NCI-H2081 treated with DMSO at 0.1 percent for 48 hours (cell line): ENCODE data around the gene CFDP1.
A peak's percentile ranks its signal among the peaks of the same experiment; 100 is the strongest.
"Not testable (repeated sequence)": the region's sequence is repeated elsewhere in the genome, so short reads cannot be mapped to it uniquely, and the experiment has no call there.

ENCODE experiments used
- DNase-seq: peaks from one replicate; lab custom pipeline; 2025; lab: John Stamatoyannopoulos, UW

The CFDP1 gene

DNA sequence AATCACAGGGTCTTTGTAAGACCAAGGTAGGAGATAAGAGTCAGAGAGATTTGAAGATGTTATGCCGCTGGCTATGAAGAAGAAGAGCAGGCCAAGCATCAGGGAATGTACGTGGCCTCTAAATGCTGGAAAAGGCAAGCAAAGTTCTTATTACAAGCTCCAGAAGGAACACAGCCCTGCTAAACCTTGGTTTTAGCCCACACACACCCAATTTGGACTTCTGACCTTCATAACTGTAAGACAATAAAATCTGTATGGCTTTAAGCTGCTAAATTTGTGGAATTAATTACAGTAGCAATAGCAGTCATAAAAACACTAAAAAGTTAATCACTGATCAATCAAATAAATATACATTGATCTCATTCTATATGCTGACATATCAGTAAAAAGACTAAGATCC is 25.1 kb upstream of the CFDP1 start:
- DNase-seq = no peak

GRCh38 chr16:75458029-75458428 is 24.7 kb upstream of the CFDP1 start:
- no peak for DNase-seq

GRCh38 chr16:75457485-75458021 is 24.2 kb upstream of the CFDP1 start:
- no peak for DNase-seq

DNA sequence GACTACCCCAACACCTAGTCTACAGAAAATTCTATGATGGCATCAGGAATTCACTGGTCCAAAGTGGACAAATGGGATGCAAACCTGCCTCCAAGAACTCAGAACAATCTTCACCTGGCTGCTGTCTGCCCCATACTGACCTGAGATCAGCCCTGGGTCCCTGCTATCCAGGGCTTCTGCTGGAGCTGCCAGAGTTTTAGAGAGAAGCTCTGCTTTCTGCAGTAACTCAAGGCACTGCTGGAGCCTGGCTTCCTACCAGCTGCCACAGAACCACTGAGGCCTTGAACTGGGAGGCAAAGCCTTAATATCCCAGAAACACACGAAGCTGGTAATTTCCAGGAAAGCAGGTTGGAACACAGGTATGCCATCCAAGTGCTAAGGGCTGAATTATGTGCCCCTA is 23.7 kb upstream of the CFDP1 start:
- no peak for DNase-seq

DNA sequence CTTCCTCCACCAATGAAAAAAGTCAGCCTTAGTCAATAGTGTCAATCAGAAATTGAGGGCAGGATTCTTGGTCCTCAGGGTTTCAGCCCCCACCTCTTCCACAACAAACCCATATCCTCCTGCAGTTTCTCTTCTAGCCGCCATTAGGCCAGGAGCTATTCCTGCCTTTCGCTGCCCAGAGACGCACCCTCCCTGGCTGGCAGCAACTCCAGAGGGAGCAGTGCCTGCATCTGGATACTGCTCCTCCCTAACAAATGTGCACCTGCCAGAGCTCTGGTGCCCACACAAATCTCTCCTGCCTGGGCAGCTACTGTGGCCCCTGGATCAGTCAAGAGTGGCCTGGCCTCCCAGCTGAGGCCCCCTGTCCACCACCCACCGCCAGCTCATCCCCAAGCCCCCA is 23.2 kb upstream of the CFDP1 start:
- DNase-seq = not testable (repeated sequence)

DNA sequence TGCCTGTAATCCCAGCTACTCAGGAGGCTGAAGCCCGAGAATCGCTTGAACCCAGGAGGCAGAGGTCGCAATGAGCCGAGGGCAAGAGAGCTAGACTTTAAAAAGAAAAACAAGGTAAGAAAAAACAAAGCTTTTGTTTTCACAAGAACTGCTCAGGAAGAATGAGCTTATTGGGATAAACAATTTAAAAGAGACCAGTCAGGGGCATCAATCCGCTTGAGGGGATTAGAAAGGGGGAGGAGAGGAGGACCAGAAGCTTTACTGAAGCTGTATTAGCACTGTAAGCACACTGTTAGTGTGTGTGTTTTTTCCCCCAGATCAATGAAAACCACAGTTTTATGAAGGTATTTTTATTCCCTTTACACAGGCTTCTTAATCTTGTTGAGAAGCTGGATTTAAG is 22.4 kb upstream of the CFDP1 start:
- DNase-seq = no peak

DNA sequence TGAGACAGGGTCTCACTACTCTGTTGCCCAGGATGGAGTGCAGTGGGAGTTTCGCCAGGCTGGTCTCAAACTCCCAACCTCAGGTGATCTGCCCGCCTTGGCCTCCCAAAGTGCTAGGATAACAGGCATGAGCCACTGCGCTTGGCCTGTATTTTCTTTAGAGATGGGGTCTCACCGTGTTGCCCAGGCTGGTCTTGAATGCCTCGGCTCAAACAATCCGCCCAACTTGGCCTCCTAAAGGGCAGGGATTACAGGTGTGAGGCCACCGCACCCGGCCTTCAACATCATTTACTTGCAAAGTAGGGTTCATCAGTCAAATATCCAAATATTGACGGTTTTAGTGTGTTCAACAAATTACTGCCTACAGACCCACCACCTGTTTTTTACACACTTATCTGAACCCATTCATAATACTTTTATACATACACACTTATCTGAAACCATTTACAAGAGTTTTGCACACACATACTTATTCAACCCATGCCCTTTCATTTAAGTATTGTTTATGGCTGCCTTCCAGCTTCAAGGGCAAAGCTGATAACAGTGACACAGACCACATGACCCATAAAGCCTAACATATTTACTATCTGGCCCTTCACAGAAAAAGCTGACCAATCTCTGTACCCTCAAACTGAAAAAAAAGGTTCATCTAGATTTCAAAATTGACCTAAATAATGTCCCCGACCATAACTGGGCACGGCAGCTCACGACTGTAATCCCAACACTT is 19.3 kb upstream of the CFDP1 start:
- no peak for DNase-seq

DNA sequence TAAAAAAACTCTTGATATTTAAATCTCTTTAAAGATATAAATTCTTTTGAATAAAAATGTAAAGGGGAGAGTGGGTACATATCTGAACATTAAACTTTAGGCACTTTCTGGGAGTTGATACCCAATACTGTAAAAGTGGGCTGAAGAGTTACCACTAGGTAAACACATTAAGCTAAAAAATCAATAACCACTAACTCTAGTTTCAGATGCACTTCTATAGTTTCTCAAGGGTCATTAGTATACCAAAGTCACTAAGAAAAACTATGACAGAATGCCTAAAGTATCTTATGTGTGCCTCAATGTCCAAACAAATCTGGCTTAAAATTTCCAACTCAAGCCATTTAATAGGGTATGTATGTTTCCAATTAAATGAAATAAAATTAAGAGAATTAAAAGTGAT is 13.1 kb upstream of the CFDP1 start:
- no peak for DNase-seq

DNA sequence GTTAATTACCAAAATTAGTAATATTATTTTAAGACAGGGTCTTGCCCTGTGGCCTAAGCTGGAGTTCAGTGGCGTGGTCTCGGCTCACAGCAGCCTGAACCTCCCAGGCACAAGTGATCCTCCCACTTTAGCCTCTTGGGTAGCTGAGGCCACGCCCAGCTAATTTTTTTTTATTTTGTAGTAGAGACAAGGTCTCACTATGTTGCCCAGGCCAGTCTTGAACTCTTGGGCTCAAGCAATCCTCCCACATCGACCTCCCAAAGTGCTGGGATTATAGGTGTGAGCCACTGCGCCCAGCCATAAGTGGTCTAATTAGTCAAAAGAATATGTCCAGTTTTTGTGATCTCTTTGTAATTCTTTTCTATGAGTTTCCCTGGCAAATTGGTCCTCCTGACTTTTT is 12.0 kb upstream of the CFDP1 start:
- DNase-seq = no peak

GRCh38 chr16:75443298-75443697 is 10.0 kb upstream of the CFDP1 start:
- DNase-seq = no peak

DNA sequence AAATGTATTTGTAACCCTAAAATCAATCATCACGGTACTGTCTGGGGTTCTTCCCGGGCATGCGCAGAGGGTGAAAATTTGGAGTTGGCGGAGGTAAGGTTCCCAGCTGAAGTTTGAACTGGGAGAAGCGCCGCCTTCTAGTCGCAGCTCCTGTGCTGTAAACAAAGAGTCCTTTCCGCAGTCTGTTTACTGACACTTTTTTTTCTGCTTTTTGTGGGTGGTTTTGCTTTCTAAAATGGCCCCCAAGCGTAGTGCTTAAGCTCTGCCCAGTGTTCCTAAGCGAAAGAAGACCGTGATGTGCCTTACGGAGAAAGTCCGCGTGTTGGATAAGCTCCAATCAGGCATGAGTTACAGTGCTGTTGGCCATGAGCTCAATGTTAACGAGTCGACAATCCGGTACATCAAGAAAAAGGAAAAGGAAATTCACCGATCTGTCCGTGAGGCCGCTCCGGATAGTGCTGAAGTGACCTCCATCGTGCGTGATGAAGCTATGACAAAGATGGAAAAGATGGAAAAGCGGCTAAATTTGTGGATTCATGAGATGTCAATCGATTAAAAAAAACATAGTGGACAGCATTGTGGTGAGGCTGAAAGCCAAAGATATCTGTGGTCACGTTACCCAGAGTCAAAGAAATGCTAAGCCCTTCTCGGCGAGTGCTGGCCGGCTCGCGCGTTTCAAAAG is 570 bp upstream of the CFDP1 start:
- DNase-seq = peak; percentile 5

GRCh38 chr16:75429621-75430403 is 3.5 kb downstream of the CFDP1 start:
- DNase-seq = no peak

DNA sequence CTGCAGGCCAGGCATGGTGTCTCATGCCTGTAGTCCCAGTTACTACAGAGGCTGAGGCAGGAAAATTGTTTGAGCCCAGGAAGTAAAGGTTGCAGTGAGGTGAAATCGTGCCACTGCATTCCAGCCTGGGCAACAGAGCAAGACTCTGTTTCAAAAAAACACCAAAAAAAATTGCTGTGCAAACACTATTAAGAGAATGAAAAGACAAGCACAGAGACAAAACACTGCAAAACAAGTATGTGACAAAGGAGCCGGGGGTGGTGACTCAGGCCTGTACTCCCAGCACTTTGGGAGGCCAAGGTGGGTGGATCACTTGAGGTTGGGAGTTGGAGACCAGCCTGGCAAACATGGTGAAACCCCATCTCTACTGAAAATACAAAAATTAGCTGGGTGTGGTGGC is 6.8 kb downstream of the CFDP1 start:
- DNase-seq = not testable (repeated sequence)

DNA sequence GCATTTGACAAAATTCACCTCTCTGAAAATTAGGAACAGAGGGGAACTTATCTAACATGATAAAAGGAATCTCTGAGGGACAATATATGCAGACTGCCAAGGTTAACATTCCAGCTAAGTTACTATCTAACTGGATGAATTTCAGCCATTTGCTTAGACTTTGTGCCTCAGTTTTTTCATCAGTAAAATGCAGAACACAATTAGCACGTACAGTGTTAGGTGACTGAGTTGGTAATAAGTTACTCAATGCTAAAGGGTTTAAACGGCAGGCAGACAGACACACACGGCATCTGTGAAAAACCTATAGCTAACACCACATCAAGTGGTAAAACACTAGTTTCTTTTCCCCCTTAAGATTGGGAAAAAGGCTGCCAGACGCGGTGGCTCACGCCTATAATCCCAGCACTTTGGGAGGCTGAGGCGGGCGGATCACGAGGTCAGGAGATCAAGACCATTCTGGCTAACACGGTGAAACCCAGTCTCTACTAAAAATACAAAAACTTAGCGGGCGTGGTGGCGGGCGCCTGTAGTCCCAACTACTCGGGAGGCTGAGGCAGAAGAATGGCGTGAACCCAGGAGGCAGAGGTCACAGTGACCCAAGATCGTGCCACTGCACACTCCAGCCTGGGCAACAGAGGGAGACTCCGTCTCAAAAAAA is 9.1 kb downstream of the CFDP1 start:
- not testable (repeated sequence) for DNase-seq

GRCh38 chr16:75423723-75424104 is 9.6 kb downstream of the CFDP1 start:
- no peak for DNase-seq

GRCh38 chr16:75421820-75422126 is 11.5 kb downstream of the CFDP1 start:
- no peak for DNase-seq

DNA sequence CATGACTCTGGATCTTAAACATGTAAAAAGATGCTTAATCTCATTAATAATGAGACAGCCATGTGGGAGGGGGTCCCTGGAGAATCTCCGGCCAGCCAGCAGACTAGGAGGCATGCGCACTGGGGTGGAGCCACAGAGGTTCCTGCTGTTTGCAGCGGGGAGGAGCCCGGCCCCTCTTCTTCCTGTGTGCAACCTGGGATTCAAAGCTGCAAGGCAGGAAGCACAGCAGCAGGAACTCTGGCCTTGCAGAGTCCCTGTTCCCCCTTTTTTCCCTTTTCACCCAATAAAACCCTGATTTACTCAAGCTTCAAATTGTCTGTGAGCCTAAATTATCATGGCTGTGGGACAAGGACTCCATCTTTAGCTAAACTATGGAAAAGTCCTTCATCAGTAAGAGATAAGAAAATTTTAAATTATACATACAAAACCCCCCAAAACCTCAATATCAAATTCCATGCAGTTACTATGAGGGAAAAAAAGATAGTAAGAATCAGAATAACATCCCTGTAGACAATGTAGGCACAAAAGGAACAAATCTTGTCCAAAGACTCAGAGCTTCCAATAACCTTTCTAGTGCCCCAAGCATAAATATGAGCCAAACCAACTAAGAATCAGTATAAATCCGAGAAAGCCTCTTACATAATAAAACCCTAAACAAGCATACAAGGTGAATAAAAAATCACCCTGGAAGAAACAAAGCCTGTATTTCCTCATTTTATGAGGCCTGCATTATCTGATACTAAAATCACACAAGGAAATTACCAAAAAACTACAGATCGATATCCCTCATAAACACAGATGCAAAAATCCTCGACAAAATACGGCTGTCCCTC is 12.1 kb downstream of the CFDP1 start:
- no peak for DNase-seq

DNA sequence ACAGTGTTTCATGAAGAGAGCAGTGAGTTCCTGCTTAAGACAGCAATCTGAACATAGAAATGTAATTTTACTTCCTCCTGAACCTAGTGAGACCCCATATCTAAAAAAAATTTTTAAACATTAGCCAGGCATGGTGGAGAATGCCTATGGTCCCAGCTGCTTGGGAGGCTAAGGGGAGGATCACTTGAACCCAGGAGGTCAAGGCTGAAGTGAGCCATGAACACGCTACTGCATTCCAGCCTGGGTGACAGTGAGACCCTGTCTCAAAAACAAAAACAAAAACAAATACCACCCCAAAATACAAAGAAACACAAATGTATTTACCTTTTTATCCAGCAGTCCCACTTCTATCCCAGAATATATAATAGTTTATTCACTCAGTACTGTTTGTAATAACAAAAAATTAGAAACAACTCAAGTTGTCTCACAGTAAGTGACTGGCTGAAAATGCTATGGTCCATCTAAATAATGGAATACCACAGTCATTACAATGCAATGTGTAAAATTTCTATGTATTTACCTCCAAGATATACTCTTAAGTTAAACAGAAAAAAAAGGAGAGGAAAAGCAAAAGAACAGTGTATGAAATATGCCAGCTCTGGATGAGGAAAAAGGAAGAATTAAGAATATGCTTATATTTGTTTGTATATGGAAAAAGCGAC is 16.3 kb downstream of the CFDP1 start:
- DNase-seq = no peak

DNA sequence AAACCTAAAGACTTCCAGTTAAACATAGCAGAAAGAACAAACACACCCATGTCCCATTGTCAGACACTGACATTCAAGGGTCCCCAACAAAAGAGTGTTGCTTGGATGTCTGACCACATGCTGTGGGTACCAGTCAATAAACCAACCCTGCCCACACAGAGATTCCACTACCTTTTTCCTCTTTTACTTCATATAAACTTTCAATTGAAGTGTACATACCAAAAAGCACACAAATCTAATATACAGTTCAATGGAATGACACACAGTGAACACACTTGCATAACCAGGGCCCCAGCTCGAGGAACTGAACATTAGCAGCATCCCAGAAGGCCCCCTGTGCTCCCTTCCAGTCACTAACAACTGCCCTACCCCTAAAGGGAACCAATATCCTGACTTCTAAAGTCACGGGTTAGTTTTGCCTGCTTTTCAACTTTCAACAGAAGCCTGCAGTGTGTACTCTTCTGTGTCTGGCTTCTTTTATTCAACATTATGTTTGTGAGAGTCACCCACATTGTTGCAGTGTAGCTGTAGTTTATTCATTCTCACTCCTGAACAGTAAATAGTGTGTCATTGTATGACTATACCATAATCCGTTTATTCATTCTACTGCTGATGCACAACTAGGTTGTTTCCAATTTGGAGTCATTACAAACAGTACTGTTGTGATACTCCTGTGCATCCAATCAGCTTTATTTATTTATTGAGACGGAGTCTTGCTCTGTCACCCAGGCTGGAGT is 18.0 kb downstream of the CFDP1 start:
- no peak for DNase-seq

DNA sequence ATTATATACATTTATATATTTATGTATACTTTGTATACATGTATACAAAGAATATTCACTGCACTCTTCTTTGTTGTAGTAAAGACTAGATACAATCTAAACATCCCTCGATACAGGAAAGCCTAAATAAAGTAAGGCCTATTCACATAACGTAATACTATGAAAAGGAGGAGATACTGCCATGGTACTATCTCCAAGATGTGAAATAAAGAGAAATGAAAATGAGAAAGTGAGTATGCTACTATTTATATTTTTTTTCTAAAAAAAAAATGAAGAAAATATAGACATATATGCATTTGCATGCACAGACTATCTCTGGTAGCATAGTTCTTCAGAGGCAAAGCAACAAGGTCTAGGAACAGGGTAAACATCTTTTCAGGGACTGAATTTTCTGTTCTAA is 19.4 kb downstream of the CFDP1 start:
- no peak for DNase-seq
